RWPE2 (cell line): ENCODE measurements around the gene DLK2.
"Not testable (repeated sequence)": the region's sequence is repeated elsewhere in the genome, so short reads cannot be mapped to it uniquely, and the experiment has no call there.

Experiments used
- ATAC-seq: fragments of 200-7000 bp; cut with Tn5 transposase; 3 replicates; pipeline ENCODE4 v1.9.1; 2021; ENCODE audit warnings: low read depth
- DNase-seq: peaks from one replicate; pipeline ENCODE4 v3.0.0-alpha.2; 2020; ENCODE audit warnings: low spot score
- H3K27ac ChIP-seq: fragments of 450-650 bp; 2 replicates; pipeline ENCODE4 v1.5.1; 2017; ENCODE audit warnings: mild to moderate bottlenecking; ENCODE audit not compliant: poor library complexity, severe bottlenecking
- H3K27me3 ChIP-seq: fragments of 250-450 bp; sonication (Bioruptor Pico); 2 replicates; pipeline ENCODE4 v1.5.1; 2021; ENCODE audit warnings: mild to moderate bottlenecking, moderate library complexity; ENCODE audit not compliant: insufficient read depth, poor library complexity, severe bottlenecking
- H3K36me3 ChIP-seq: fragments of 250-450 bp; sonication (Bioruptor Pico); 2 replicates; pipeline ENCODE4 v1.5.1; 2020; ENCODE audit warnings: low read depth, mild to moderate bottlenecking, moderate library complexity
- H3K4me1 ChIP-seq: fragments of 250-450 bp; sonication (Bioruptor Pico); 2 replicates; pipeline ENCODE4 v1.5.1; 2021; ENCODE audit warnings: mild to moderate bottlenecking, moderate library complexity; ENCODE audit not compliant: insufficient read depth, poor library complexity, severe bottlenecking
- H3K4me3 ChIP-seq: fragments of 250-450 bp; sonication (Bioruptor Pico); 2 replicates; pipeline ENCODE4 v1.5.1; 2021; ENCODE audit warnings: mild to moderate bottlenecking, moderate library complexity; ENCODE audit not compliant: severe bottlenecking
- H3K9me3 ChIP-seq: fragments of 250-450 bp; sonication (Bioruptor Pico); 2 replicates; pipeline ENCODE4 v1.5.1; 2021; ENCODE audit warnings: mild to moderate bottlenecking, moderate library complexity; ENCODE audit not compliant: severe bottlenecking
- CTCF ChIP-seq: fragments of 450-650 bp; IDR thresholded peaks from one replicate; pipeline ENCODE4 v1.5.1; 2017; ENCODE audit warnings: mild to moderate bottlenecking, moderate library complexity; ENCODE audit not compliant: poor library complexity, severe bottlenecking

Gene DLK2

GRCh38 chr6:43499028-43499815, 43.9 kb upstream of the DLK2 start:
- Histone ChIP-seq H3K36me3 (peaks cover 56% of the 10 kb centered on the region), H3K9me3 (no peaks in the 10 kb centered on the region), H3K4me3 (no peak overlapping the region), H3K4me1 (peaks cover 30% of the 10 kb centered on the region), H3K27ac (no peak overlapping the region), H3K27me3 (no peaks in the 10 kb centered on the region)
- ATAC-seq (no peak), DNase-seq (no peak)
- TF ChIP-seq CTCF, result no peak

GRCh38 chr6:43498291-43498690, 42.9 kb upstream of the DLK2 start:
- not testable (repeated sequence) for H3K4me3 ChIP-seq, H3K9me3 ChIP-seq, DNase-seq, ATAC-seq, H3K27ac ChIP-seq, H3K27me3 ChIP-seq
- Histone ChIP-seq H3K4me1 (peaks cover 39% of the 10 kb centered on the region), H3K36me3 (peaks cover 51% of the 10 kb centered on the region)

- no peak overlapping the region for H3K27ac ChIP-seq
- H3K9me3 ChIP-seq, result no peaks in the 10 kb centered on the region
- no peak for ATAC-seq
- peaks cover 45% of the 10 kb centered on the region for H3K4me1 ChIP-seq
- no peak for DNase-seq
- no peaks in the 10 kb centered on the region for H3K27me3 ChIP-seq
- peaks cover 49% of the 10 kb centered on the region for H3K36me3 ChIP-seq
- H3K4me3 ChIP-seq, result no peak overlapping the region
- TF ChIP-seq CTCF, result no peak
Observed at GRCh38 chr6:43497689-43498088, 42.3 kb upstream of the DLK2 start.

GRCh38 chr6:43497129-43497396, 41.7 kb upstream of the DLK2 start:
- H3K27me3 ChIP-seq, result no peaks in the 10 kb centered on the region
- no peak overlapping the region for H3K27ac ChIP-seq
- TF ChIP-seq CTCF, result no peak
- H3K4me3 ChIP-seq, result no peak overlapping the region
- H3K36me3 ChIP-seq, result peaks cover 45% of the 10 kb centered on the region
- DNase-seq (no peak), ATAC-seq (no peak)
- H3K4me1 ChIP-seq, result peaks cover 51% of the 10 kb centered on the region
- no peaks in the 10 kb centered on the region for H3K9me3 ChIP-seq

GRCh38 chr6:43496370-43497128, 41.2 kb upstream of the DLK2 start:
- Histone ChIP-seq H3K4me1 (peaks cover 56% of the 10 kb centered on the region), H3K4me3 (no peak overlapping the region), H3K27ac (no peak overlapping the region), H3K36me3 (peaks cover 46% of the 10 kb centered on the region), H3K9me3 (no peaks in the 10 kb centered on the region), H3K27me3 (no peaks in the 10 kb centered on the region)
- peak; percentile 93 for DNase-seq
- TF ChIP-seq CTCF, result peak; percentile 95
- ATAC-seq, result peak; percentile 68
